LNCAP (cell line): ENCODE measurements around the gene SLC34A1.

ENCODE experiments used
- TF ChIP-seq, protein P1 (sequence below): fragments of 450-650 bp; IDR thresholded peaks from 2 replicates; pipeline ENCODE4 v1.5.1; 2017; ENCODE audit warnings: mild to moderate bottlenecking

The SLC34A1 gene

DNA sequence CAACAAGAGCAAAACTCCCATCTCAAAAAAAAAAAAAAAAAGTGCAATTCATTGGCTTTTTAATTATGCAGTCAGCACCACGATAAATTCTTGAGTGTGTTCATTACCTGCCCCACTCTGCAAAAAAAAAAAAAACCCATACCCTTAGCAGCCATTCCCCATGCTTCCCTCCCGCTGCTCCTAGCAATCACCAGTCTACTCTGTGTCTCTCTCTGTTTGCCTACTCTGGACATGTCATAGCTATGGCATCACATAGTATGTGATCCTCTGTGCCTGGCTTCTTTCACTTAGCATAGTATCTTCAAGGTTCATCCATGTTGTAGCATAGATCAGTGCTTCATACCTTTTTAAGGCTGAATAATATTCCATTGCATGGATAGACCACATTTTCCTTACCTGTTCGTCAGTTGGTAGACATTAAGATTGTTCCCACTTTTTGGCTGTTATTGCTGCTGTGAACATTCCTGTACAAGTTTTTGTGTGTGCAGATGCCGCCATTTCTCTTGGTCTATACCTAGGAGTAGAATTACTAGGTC is 55.4 kb downstream of the SLC34A1 start:
- TF ChIP-seq, protein P1, sequence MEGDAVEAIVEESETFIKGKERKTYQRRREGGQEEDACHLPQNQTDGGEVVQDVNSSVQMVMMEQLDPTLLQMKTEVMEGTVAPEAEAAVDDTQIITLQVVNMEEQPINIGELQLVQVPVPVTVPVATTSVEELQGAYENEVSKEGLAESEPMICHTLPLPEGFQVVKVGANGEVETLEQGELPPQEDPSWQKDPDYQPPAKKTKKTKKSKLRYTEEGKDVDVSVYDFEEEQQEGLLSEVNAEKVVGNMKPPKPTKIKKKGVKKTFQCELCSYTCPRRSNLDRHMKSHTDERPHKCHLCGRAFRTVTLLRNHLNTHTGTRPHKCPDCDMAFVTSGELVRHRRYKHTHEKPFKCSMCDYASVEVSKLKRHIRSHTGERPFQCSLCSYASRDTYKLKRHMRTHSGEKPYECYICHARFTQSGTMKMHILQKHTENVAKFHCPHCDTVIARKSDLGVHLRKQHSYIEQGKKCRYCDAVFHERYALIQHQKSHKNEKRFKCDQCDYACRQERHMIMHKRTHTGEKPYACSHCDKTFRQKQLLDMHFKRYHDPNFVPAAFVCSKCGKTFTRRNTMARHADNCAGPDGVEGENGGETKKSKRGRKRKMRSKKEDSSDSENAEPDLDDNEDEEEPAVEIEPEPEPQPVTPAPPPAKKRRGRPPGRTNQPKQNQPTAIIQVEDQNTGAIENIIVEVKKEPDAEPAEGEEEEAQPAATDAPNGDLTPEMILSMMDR: no peak

DNA sequence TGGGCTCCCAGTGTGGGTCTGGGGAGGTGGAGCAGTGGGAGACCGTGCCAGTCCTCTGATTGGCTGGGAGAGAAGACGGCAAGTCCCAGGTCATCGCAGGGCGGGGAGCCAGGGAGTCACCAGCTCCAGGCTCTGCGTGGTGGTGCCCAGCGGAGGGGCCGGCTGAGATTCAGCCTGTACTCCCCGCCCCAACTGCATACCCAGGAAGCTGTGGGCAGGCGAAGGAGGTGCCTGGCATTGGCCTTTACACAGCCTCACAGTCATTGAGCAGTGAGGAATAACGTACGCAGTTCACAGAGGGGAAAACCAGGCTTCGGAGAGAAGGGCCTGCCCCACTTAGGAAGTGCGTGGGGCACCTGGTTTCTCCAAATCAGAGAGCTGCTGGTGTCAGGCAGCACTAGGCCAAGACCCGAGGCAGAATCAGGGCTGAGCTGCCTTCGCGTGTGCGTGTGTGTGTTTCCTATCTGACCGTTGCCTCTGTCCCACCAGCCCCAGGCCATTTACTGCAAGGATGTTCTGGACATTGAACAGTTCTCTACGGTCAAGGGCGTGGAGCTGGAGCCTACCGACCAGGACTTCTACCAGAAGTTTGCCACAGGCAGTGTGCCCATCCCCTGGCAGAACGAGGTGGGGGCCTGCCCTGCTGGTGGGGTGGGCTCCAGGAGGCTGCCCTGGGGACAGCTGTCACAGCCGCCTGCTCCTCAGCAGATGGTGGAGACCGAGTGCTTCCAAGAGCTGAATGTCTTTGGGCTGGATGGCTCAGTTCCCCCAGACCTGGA is 56.2 kb downstream of the SLC34A1 start:
- TF ChIP-seq, protein P1: no peak

DNA sequence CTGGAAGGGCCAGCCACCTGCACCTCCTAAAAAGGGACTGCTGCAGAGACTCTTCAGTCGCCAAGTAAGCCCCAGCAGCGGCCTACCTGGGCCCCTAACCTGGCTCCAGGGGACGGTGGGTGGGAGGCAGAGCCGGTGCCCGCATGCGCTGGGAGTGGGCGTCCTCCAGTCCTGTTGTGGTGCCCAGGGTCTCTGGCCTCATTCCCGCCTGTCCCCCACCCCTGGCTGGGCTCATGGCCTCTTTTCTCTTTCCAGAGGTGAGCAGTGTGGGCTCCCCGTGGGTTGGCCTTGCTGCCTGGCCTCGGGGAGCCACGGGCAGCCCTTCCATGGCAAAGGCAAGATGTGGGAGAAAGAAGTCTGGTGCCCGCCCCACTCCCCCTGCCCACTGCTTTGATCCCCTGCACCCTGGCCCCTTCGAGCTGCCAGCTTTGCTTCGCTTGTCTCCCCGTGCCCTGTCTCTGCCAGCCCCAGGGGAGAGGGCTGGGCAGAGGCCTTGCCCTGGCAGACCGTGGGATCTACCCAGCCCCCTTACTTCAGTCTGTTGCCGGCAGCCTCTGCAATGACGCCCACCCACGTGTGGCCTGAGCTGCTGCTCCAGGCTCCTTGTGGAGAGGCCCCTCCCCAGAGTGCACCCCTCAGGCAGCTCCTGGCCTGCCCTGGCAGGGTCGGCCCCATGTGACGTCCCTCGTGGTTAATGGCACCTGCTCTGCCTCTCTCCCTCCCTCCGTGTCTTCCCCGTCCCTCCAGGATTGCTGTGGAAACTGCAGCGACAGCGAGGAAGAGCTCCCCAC is 57.0 kb downstream of the SLC34A1 start:
- TF ChIP-seq, protein P1: no peak

DNA sequence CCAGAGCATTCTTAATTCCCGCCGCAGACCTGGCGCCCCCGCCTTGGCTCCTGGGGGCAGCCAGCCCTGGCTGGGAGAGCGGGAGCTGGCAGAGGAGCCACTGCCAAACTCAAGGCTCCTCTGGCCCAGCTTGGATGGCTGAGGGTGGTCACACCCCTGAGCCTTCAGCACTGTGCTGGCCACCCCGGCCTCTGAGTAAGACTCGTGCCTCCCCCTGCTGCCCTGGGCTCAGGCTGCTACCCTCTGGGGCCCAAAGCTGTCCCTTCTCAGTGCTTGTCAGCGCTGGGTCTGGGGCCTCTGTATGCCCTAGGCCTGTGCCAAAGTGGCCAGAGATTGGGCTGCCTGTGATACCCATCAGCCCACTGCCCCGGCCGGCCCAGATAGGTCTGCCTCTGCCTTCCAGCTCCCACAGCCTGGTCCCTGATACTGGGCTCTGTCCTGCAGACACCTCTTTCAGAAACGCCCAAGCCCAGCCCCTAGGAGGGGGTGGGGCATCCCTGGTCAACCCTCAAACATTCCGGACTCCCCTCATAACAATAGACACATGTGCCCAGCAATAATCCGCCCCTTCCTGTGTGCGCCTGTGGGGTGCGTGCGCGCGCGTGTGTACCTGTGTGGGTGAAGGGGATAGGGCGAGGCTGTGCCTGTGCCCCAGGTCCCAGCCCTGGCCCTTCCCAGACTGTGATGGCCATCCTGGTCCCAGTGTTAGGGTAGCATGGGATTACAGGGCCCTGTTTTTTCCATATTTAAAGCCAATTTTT is 58.0 kb downstream of the SLC34A1 start:
- TF ChIP-seq, protein P1: no peak

DNA sequence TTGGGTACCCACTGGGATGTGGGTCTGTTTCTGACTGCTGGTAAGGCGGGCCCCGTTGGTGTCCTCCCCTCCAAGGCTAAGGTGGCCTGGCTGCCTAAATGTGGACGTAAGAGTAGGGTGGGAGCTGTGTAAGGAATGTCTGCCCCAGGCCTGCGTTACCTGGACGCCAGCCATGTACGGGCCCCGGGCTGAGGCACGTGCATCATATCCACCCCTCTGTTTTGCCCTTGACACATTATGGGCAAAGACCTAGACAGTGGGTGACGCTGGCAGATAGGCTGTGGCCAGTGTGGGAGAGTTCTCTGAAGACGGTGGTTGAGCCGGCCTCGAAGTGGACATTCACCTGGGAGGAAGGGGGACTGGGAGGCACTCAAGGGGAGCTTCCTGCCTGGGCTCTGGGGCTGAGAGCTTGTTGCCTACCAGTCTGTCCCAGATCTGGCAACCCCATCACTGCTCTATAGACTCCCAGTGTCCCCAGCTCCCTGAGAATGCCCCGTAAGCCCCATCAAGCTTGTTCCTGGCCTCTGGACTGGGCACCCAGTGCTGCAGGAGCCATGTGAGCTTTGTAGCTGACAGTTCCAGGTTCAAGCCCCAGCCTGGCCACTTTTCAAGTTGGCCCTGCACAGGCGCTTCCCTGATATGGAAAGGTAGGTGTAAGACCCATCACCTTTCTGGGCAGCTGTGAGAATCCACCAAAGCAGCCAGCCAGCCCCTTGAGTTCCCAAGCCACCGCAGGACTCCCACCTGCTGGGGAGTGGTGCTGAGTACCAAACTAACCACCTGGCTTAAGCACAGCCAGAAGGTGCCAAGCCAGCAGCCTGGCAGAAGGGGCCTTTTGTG is 59.1 kb downstream of the SLC34A1 start:
- TF ChIP-seq, protein P1: no peak

DNA sequence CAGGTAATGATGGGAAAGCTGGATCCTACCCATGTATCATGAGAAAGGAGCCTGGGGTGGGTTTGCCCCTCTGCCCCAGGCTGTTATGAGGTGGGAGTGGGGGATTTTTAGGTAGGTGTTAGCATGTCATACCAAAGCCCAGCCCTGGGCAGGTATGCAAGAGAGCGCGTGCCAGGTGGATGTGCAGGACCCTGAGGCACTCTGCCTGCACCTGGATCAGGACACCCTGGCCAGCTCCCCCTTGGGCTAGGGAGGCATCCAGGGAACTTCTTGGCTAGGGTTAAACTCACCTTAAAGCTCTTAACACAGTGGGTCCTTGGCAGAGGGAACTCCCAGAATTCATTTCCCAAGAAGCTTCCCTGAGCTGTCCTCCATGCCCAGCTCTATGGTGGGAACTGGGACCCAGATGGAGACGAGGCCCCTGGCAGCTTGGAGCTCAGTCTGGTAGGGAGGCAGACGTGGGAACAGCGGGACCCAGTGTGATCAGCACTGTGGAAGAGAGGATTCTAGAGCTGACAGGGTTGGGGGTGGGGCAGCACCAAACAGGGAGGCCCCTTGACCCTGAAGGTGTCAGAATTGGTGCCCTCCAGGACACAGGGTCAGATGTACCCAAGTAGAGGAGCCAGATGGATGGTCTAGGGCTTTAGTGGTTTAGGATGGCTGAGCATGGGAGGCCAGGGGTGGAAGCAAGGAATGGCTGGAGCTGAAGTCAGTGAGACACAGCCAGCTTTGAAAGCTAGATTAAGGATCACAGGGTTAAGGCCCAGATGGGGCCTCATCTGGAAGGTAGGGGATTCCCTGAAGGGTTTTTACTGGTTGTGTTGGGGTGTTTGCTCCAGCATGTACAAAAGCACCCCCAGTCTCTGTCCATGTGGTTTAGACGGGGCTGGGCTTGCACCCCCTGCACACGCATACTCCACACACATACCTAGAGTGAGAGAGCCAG is 60.1 kb downstream of the SLC34A1 start:
- TF ChIP-seq, protein P1: no peak
